ENCODE results near the gene TNFRSF14.

- TF ChIP-seq CTCF (conservative IDR thresholded peaks at IDR 0.05; ENCODE audit: low read depth, low read length) (no peak), EZH2 (IDR thresholded peaks at IDR 0.05; ENCODE audit: low read length, unreplicated experiment) (no peak), EZH2phosphoT487 (IDR thresholded peaks at IDR 0.05; ENCODE audit: borderline replicate concordance, low read length) (no peak)
Observed at GRCh38 chr1:2567083-2567679, 11.0 kb downstream of the TNFRSF14 start.

Measured in PC-3 (cell line).